Measurements from ENCODE around the gene DHH. TPM values are rescaled to one million over a fixed set of nuclear protein-coding genes. Genes with fewer than 3 reads are reported as not detected.

Gene DHH
- polyA plus RNA-seq, 3 donors = not detected

- intact Hi-C loops (cut with micrococcal nuclease) = no loop called here
- peaks cover 14% of the 10 kb centered on the region for H3K79me2 ChIP-seq (ENCODE audit: insufficient read depth, low read length)
- H3K9me3 ChIP-seq (replicated peaks in 1 of 2; ENCODE audit: control insufficient read depth in 1 of 2, insufficient read depth in 1 of 2, low read length in 2 of 2) = no peaks in the 10 kb centered on the region
- H3K27ac ChIP-seq (ENCODE audit: low read depth in 1 of 2, low read length in 2 of 2) = no peak overlapping the region
- Mint-ChIP-seq H3K27me3 (ENCODE audit: low read depth in 3 of 3) (no peaks in the 10 kb centered on the region), H3K9me3 (no peaks in the 10 kb centered on the region), H3K36me3 (peaks cover 85 to 100% of the 10 kb centered on the region in 2 donors), H3K4me3 (no peak overlapping the region), H3K27ac (no peak overlapping the region), H3K4me1 (no peaks in the 10 kb centered on the region)
- H3K4me3 ChIP-seq (replicated peaks in 1 of 3; ENCODE audit: low read depth in 2 of 3, low read length in 3 of 3) = no peak overlapping the region
- WGBS (ENCODE audit: insufficient coverage) = 99% methylated on average over 8 of the region's 9 CpGs
- peaks cover 99% of the 10 kb centered on the region for H4K20me1 ChIP-seq (ENCODE audit: insufficient read depth, low read length)
- peaks cover 93 to 99% of the 10 kb centered on the region in 2 donors for H3K36me3 ChIP-seq (replicated peaks in 1 of 2; ENCODE audit: control insufficient read depth in 1 of 2, insufficient read depth in 2 of 2, low read length in 2 of 2)
- no peak for DNase-seq
- H2AFZ ChIP-seq (ENCODE audit: insufficient read depth, low read depth, low read length, poor library complexity, severe bottlenecking) = no peak overlapping the region
- no peaks in the 10 kb centered on the region for H3K4me1 ChIP-seq (ENCODE audit: control insufficient read depth in 1 of 2, insufficient read depth in 2 of 2, low read length in 2 of 2)
- TF ChIP-seq, protein P1, sequence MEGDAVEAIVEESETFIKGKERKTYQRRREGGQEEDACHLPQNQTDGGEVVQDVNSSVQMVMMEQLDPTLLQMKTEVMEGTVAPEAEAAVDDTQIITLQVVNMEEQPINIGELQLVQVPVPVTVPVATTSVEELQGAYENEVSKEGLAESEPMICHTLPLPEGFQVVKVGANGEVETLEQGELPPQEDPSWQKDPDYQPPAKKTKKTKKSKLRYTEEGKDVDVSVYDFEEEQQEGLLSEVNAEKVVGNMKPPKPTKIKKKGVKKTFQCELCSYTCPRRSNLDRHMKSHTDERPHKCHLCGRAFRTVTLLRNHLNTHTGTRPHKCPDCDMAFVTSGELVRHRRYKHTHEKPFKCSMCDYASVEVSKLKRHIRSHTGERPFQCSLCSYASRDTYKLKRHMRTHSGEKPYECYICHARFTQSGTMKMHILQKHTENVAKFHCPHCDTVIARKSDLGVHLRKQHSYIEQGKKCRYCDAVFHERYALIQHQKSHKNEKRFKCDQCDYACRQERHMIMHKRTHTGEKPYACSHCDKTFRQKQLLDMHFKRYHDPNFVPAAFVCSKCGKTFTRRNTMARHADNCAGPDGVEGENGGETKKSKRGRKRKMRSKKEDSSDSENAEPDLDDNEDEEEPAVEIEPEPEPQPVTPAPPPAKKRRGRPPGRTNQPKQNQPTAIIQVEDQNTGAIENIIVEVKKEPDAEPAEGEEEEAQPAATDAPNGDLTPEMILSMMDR (IDR thresholded peaks at IDR 0.05) = no peak
- H3K4me2 ChIP-seq (replicated peaks; ENCODE audit: extremely low read depth, low read length, poor library complexity, severe bottlenecking) = no peak overlapping the region
- H3K9ac ChIP-seq (ENCODE audit: insufficient read depth, low read length, poor library complexity, severe bottlenecking) = no peak overlapping the region
- no peaks in the 10 kb centered on the region for H3K27me3 ChIP-seq (ENCODE audit: control insufficient read depth in 2 of 2, insufficient read depth in 2 of 2, low read length in 2 of 2)
These were observed 57.3 kb downstream of the DHH start for GRCh38 chr12:49037111-49037946.

Small RNA genes lying within 50 kb of the gene (small RNA-seq; reads per million reads assigned to genes)
- gene RF00019 (ENCODE audit: insufficient read length, low read depth) = not detected

Other genes with a start within 250 kb of the DHH start
- 10 to 100 TPM; 21.4 to 63.8 (median 28.4) TPM for gene DDX23, start 242.6 kb downstream of the DHH start, polyA plus RNA-seq
- under 1 TPM in 2 of 3 donors, not detected in 1; 0.40 to 0.49 TPM for gene RND1, start 228.9 kb downstream of the DHH start, polyA plus RNA-seq
- gene FKBP11, start 169.3 kb downstream of the DHH start, polyA plus RNA-seq = 10 to 100 TPM in 1 of 3 donors, 1 to 10 TPM in 2; 1.5 to 15.2 (median 2.2) TPM
- gene ARF3, start 137.3 kb downstream of the DHH start, polyA plus RNA-seq = 10 to 100 TPM; 56.5 to 88.5 (median 58.4) TPM
- gene WNT10B, start 123.1 kb downstream of the DHH start, polyA plus RNA-seq = under 1 TPM in 1 of 3 donors, not detected in 2; 0.23 TPM
- under 1 TPM in 1 of 3 donors, not detected in 2; 0.33 TPM for gene WNT1, start 116.5 kb downstream of the DHH start, polyA plus RNA-seq
- under 1 TPM in 1 of 3 donors, not detected in 2; 0.27 TPM for gene DDN, start 95.4 kb downstream of the DHH start, polyA plus RNA-seq
- gene PRKAG1, start 76.0 kb downstream of the DHH start, polyA plus RNA-seq = 10 to 100 TPM; 35.9 to 58.9 (median 50.1) TPM
- gene KMT2D, start 34.0 kb downstream of the DHH start, polyA plus RNA-seq = 10 to 100 TPM in 1 of 3 donors, 1 to 10 TPM in 2; 1.2 to 66.9 (median 2.7) TPM
- under 1 TPM; 0.17 to 0.96 (median 0.50) TPM for gene RHEBL1, start 24.8 kb downstream of the DHH start, polyA plus RNA-seq
- 100 to 1,000 TPM in 1 of 3 donors, 10 to 100 TPM in 2; 22.0 to 104 (median 25.9) TPM for gene LMBR1L, start 16.0 kb upstream of the DHH start, polyA plus RNA-seq
- 100 to 1,000 TPM; 481 to 538 (median 528) TPM for gene TUBA1B, start 36.6 kb upstream of the DHH start, polyA plus RNA-seq
- 1,000 to 10,000 TPM in 1 of 3 donors, 100 to 1,000 TPM in 2; 859 to 1,779 (median 946) TPM for gene TUBA1A, start 94.3 kb upstream of the DHH start, polyA plus RNA-seq
- 100 to 1,000 TPM in 1 of 3 donors, 10 to 100 TPM in 2; 53.7 to 263 (median 61.0) TPM for gene TUBA1C, start 170.3 kb upstream of the DHH start, polyA plus RNA-seq
- not detected for gene PRPH, start 200.3 kb upstream of the DHH start, polyA plus RNA-seq
- gene TROAP, start 228.5 kb upstream of the DHH start, polyA plus RNA-seq = under 1 TPM in 1 of 3 donors, not detected in 2; 0.05 TPM
- gene C1QL4, start 242.4 kb upstream of the DHH start, polyA plus RNA-seq = not detected